ENCODE data around the gene HJURP. TPM values are rescaled to one million over a fixed set of nuclear protein-coding genes. Genes with fewer than 3 reads are reported as not detected.

HJURP gene
- total and polyA plus RNA-seq, 4 donors, result 0.84 to 4.1 (median 2.0) TPM

DNA sequence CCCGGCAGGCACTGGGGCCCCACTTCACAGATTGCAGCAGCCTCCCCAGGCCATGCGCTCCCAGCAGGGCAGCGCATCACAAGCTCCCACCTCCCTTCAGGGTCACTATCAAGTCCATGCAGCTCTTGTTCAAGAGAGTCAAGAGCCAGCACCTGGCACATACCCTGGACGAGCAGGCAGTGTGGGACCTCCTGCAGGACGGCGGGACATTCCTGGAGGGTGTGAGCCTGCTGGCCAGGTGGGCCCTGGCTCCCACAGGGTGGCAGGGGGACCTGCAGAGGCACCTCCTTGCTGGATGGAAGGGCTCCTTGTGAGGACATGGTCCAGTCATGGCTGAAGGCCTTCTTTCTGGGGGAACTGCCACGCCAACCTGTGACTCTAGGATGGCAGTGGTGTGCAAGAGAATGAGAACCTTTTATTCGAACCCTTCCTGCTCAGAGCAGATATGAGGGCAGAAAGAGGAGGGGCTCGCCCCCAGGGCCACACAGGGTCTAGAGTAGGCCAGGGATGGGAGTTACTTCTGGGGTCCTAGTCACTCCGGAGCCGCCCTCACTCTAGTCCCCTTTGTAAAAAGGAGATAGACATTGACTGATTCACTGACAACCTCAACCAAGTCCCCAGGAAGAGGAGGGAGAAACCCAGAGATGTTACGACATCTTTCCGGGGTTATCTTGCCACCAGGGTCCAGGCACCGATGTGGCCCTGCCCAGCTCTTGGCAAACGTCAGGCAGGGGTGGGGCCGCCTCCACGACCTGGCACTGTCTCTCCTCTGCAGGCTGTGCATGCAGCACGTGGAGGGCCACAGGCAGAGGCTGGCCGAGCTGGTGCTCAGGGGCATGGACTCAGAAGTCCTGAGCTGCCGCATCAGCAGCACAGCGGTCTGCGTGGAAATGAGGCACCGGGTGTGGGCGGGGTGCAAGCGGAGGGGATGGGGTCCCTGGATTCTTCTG, 31.3 kb downstream of the HJURP start:
- no peak for TF ChIP-seq CTCF (IDR thresholded peaks at IDR 0.05; ENCODE audit: control extremely low read depth, extremely low read depth)
- H3K27me3 ChIP-seq (ENCODE audit: control insufficient read depth in 3 of 3, insufficient read depth in 3 of 3, low read length in 2 of 3), result no peaks in the 10 kb centered on the region
- WGBS, 2 donors, result 76% methylated on average over 25 of the region's 25 CpGs
- DNase-seq, result peak in 1 of 3 donors; percentile 7
- H3K4me3 ChIP-seq, result no peak overlapping the region
- H3K9me3 ChIP-seq (ENCODE audit: control insufficient read depth in 4 of 4, insufficient read depth in 3 of 4, low read length in 3 of 4), result peaks cover 0 to 2% (median 0%) of the 10 kb centered on the region in 4 donors
- H3K36me3 ChIP-seq (ENCODE audit: control insufficient read depth in 4 of 4, insufficient read depth in 4 of 4, low read length in 4 of 4), result no peaks in the 10 kb centered on the region
- no peak for ATAC-seq (ENCODE audit: insufficient read depth, low FRiP score)
- H3K4me1 ChIP-seq (ENCODE audit: control insufficient read depth in 5 of 5, insufficient read depth in 5 of 5, low read length in 5 of 5), result no peaks in the 10 kb centered on the region
- no peak overlapping the region for H3K9ac ChIP-seq (ENCODE audit: insufficient read depth in 1 of 2, low read length in 2 of 2)
- no peak overlapping the region for H3K27ac ChIP-seq (ENCODE audit: low read depth in 1 of 2, low read length in 1 of 2)

DNA sequence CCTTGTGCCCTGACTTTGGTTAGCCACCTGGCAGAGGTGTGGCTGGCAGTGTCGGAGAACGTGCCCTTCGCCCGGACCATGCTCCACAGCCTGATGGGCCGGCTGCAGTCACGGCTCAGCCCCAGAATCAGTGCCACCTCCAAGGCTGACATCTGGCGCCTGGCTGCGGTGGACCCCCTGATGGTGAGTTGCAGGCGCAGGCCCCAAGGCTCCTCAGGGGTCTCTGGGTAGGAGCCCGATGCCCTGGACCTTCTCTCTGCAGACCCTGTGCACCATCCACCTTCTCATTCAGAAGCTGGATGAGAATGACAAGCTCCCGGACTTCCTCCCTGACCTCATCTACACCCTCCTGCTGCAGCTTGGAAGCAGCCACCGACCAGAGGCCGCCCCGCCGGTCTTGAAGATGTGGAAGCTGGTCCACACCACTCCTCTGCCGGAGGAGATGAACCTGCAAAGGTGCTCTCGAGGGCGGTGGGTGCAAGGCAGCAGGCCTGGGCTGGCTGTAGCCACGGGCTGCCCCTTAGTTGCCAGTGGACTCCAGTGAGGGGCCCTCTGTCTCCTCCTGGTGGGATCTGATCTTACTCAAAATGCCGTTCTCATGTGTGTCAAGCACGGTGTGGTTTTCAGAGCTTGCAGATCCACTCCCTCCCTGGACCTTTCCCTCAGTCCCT, 32.1 kb downstream of the HJURP start:
- no peak for ATAC-seq (ENCODE audit: insufficient read depth, low FRiP score)
- H3K9ac ChIP-seq (ENCODE audit: insufficient read depth in 1 of 2, low read length in 2 of 2), result no peak overlapping the region
- no peak overlapping the region for H3K27ac ChIP-seq (ENCODE audit: low read depth in 1 of 2, low read length in 1 of 2)
- DNase-seq, result peak in 1 of 3 donors; percentile 1
- WGBS, 2 donors, result 89 to 91% methylated on average over 21 of the region's 21 CpGs
- no peaks in the 10 kb centered on the region for H3K4me1 ChIP-seq (ENCODE audit: control insufficient read depth in 5 of 5, insufficient read depth in 5 of 5, low read length in 5 of 5)
- H3K9me3 ChIP-seq (ENCODE audit: control insufficient read depth in 4 of 4, insufficient read depth in 3 of 4, low read length in 3 of 4), result peaks cover 0 to 2% (median 0%) of the 10 kb centered on the region in 4 donors
- H3K4me3 ChIP-seq, result no peak overlapping the region
- no peaks in the 10 kb centered on the region for H3K36me3 ChIP-seq (ENCODE audit: control insufficient read depth in 4 of 4, insufficient read depth in 4 of 4, low read length in 4 of 4)
- no peak for TF ChIP-seq CTCF (IDR thresholded peaks at IDR 0.05; ENCODE audit: control extremely low read depth, extremely low read depth)
- no peaks in the 10 kb centered on the region for H3K27me3 ChIP-seq (ENCODE audit: control insufficient read depth in 3 of 3, insufficient read depth in 3 of 3, low read length in 2 of 3)

DNA sequence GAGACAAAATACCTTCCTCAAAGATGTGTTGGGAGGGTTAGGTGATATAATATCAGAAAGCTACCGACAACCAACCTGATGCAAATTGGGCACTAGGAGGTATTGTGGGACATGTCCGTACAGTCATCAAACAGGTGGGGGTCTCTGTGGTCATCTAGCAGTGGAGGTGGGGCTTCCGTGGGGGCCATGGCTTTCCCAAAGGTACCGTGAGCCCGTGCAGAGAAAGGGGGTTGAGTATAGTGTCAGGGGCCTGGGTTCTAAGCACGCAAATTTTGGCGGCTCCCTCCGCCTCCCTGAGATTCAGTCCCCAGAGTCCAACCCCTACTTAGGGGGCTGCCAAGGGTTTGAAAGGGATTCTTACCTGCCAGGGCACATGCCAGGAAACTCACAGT, 32.6 kb downstream of the HJURP start:
- Histone ChIP-seq H3K4me1 (ENCODE audit: control insufficient read depth in 5 of 5, insufficient read depth in 5 of 5, low read length in 5 of 5) (no peaks in the 10 kb centered on the region), H3K27ac (ENCODE audit: low read depth in 1 of 2, low read length in 1 of 2) (no peak overlapping the region), H3K27me3 (ENCODE audit: control insufficient read depth in 3 of 3, insufficient read depth in 3 of 3, low read length in 2 of 3) (no peaks in the 10 kb centered on the region), H3K9me3 (ENCODE audit: control insufficient read depth in 4 of 4, insufficient read depth in 3 of 4, low read length in 3 of 4) (peaks cover 0 to 2% (median 0%) of the 10 kb centered on the region in 4 donors), H3K36me3 (ENCODE audit: control insufficient read depth in 4 of 4, insufficient read depth in 4 of 4, low read length in 4 of 4) (no peaks in the 10 kb centered on the region), H3K9ac (ENCODE audit: insufficient read depth in 1 of 2, low read length in 2 of 2) (no peak overlapping the region), H3K4me3 (no peak overlapping the region)
- WGBS, 2 donors, result 92 to 95% methylated on average over 8 of the region's 8 CpGs
- DNase-seq, result no peak
- TF ChIP-seq CTCF (IDR thresholded peaks at IDR 0.05; ENCODE audit: control extremely low read depth, extremely low read depth), result no peak
- no peak for ATAC-seq (ENCODE audit: insufficient read depth, low FRiP score)
